Naive thymus-derived CD8-positive, alpha-beta T cell (primary cell): Measurements from ENCODE around the gene SLC4A1. TPM values are rescaled to one million over a fixed set of nuclear protein-coding genes. Genes with fewer than 3 reads are reported as not detected.

Experiments
- ATAC-seq, 2 donors: fragments of 150-1000 bp; cut with Tn5 transposase in 1 of 2; sonication (Bioruptor Pico), chemical (Tn5 transposase) in 1 of 2; 1 replicate in 1 of 2; 2 replicates in 1 of 2; pipeline ENCODE4 v1.10.0; 2021; ENCODE audit warnings: mild to moderate bottlenecking in 2 of 2, moderate library complexity in 2 of 2
- POLR2A ChIA-PET: fragments of 350-600 bp; sonication (Branson Sonifier 250); formaldehyde crosslinking; loops from one replicate; lab custom pipeline; 2021; ENCODE audit warnings: antibody characterized with exemption; lab: Charles Lee
- DNase-seq, 10 donors: peaks; one replicate each; pipeline versions ENCODE4 v3.0.0 to v3.0.0-alpha.2; 2020 to 2022
- H3K27ac Mint-ChIP-seq, 10 donors: one replicate each; pipeline ENCODE4 v1.8.0; 2020 to 2022; ENCODE audit warnings: mild to moderate bottlenecking in 10 of 10, mixed read lengths in 10 of 10, moderate library complexity in 4 of 10, inconsistent platforms in 1 of 10
- H3K27me3 Mint-ChIP-seq, 5 donors: one replicate each; pipeline ENCODE4 v1.8.0; 2021 to 2022; ENCODE audit warnings: mixed read lengths in 5 of 5
- H3K36me3 Mint-ChIP-seq, 3 donors: one replicate each; pipeline ENCODE4 v1.8.0; 2020 to 2022; ENCODE audit warnings: mixed read lengths in 3 of 3, mild to moderate bottlenecking in 2 of 3, inconsistent platforms in 1 of 3
- H3K4me1 Mint-ChIP-seq, 4 donors: one replicate each; pipeline ENCODE4 v1.8.0; 2021 to 2022; ENCODE audit warnings: mixed read lengths in 4 of 4
- H3K4me3 Mint-ChIP-seq, 10 donors: one replicate each; pipeline ENCODE4 v1.8.0; 2020 to 2022; ENCODE audit warnings: mild to moderate bottlenecking in 10 of 10, mixed read lengths in 10 of 10, moderate library complexity in 6 of 10, inconsistent platforms in 1 of 10
- H3K9me3 Mint-ChIP-seq, 9 donors: one replicate each; pipeline ENCODE4 v1.8.0; 2020 to 2022; ENCODE audit warnings: mixed read lengths in 9 of 9, mild to moderate bottlenecking in 3 of 9, inconsistent platforms in 1 of 9, moderate library complexity in 1 of 9
- polyA plus RNA-seq, 3 donors: library from polyadenylated mRNA; unstranded; fragments of 300-500 nt; fragmentation: Illumina TruSeq; gene quantifications; one replicate each; pipeline ENCODE4 v1.2.3, GENCODE V29; 2021
- total RNA-seq, 8 experiments: library from RNA in 2 of 8; stranded (reverse) in 2 of 8; gene quantifications; one replicate each; pipeline ENCODE4 v1.2.3 and lab custom pipeline; 2021 to 2026

SLC4A1 gene
- total and polyA plus RNA-seq, 5 experiments from 2014 or later: not detected

DNA sequence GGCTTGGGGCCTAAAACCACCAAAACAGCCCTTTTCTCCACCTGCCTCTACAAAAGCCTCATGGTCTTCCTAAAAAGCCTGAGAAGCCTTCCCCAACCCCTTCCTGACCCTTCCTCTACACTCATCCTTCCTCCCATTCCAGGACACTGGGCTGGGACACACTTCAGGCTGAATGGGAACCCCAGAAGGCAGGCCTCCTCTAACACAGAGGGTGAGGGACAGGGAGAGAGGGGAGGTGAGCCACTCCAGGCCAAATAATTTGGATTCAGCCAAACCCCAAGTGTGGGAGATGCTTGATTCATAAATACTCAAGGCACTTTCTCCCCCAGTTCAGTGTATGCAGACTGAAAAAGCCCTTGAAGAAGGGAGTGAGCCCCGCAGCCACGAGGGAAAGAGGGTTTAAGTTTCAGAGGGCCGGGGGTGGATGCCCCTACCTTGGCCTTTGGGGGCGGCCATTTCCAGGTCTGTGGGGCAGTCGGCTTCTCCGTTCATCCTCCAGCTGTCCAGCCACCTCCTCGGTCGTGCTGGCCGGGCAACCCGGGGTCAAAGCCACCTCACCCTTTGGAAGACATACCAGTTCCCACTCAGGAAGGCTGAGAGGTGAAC, 50.1 kb downstream of the SLC4A1 start:
- DNase-seq (no peak), ATAC-seq (no peak)
- Mint-ChIP-seq H3K4me1 (peaks cover 43 to 69% (median 59%) of the 10 kb centered on the region in 4 donors), H3K9me3 (no peaks in the 10 kb centered on the region), H3K27ac (peak overlapping the region; percentile 51 to 99 (median 98)), H3K4me3 (peak overlapping the region; percentile 85 to 100 (median 90)), H3K36me3 (peaks cover 10 to 34% (median 23%) of the 10 kb centered on the region in 3 donors), H3K27me3 (no peaks in the 10 kb centered on the region)
- POLR2A ChIA-PET: interaction anchor here (0.6 to 20.4 kb wide), 19 partner anchors 8 to 1099 kb away, joined by 3 to 445 read pairs (median 5); partner anchors contain the start of genes ATXN7L3, GPATCH8, GRN and HDAC5

DNA sequence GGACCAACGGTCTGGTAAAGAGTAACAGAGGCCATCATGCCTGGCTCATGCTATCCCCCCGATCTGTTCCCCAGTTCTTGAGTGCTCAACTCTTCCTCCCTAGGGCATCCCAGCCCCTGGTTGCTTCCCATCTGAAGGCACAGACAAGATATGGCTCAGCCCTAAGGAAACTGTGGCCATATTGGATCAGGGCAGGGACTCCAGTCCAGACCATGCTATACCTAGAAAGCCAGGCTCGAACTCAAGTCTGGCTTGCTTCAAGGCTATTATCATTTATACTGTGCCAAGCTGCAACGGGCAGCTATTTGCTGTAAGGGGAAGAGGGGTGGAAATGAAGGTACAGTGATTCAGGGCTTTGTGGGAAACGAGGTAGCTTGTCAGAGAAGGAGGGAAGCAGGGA, 51.2 kb downstream of the SLC4A1 start:
- no peak for DNase-seq
- H3K36me3 Mint-ChIP-seq: peaks cover 10 to 37% (median 23%) of the 10 kb centered on the region in 3 donors
- peak overlapping the region; percentile 92 to 99 (median 98) for H3K27ac Mint-ChIP-seq
- H3K4me3 Mint-ChIP-seq: peak overlapping the region; percentile 85 to 100 (median 90)
- POLR2A ChIA-PET: interaction anchor here (0.6 to 20.4 kb wide), 21 partner anchors 7 to 932 kb away, joined by 3 to 445 read pairs (median 4); partner anchors contain the start of genes ATXN7L3, GPATCH8, GRN and HDAC5
- peaks cover 41 to 66% (median 60%) of the 10 kb centered on the region in 4 donors for H3K4me1 Mint-ChIP-seq
- no peak for ATAC-seq
- no peaks in the 10 kb centered on the region for H3K9me3 Mint-ChIP-seq
- H3K27me3 Mint-ChIP-seq: no peaks in the 10 kb centered on the region

DNA sequence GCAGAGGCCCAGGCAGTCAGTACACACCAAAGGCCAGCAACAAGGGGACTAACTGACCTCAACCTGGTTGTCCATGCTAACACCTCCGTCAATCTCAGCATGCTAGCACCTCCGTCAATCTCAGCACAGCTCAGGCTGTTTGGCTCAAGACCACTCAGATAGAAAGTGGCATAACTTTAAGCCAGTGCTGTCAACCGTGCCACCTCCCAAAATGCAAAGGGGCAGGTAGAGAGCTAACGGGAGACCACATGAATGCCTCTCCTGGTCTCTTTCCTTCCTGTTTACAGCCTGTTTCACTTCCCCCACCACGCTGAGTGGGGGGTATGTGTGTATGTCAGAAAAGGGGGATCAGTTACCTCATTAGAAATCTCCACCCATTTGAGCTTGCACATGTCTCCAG, 51.8 kb downstream of the SLC4A1 start:
- Mint-ChIP-seq H3K4me1 (peaks cover 40 to 66% (median 64%) of the 10 kb centered on the region in 4 donors), H3K4me3 (peak overlapping the region; percentile 85 to 100 (median 90)), H3K27me3 (no peaks in the 10 kb centered on the region), H3K36me3 (peaks cover 10 to 40% (median 23%) of the 10 kb centered on the region in 3 donors), H3K27ac (peak overlapping the region; percentile 92 to 99 (median 98)), H3K9me3 (no peaks in the 10 kb centered on the region)
- DNase-seq (peak in 9 of 10 donors; percentile 52 to 88 (median 68)), ATAC-seq (peak; percentile 13 to 36)
- POLR2A ChIA-PET: interaction anchor here (0.6 to 20.4 kb wide), 22 partner anchors 6 to 932 kb away, joined by 3 to 445 read pairs (median 4); partner anchors contain the start of genes ATXN7L3, GRN, HDAC5 and HEXIM1

DNA sequence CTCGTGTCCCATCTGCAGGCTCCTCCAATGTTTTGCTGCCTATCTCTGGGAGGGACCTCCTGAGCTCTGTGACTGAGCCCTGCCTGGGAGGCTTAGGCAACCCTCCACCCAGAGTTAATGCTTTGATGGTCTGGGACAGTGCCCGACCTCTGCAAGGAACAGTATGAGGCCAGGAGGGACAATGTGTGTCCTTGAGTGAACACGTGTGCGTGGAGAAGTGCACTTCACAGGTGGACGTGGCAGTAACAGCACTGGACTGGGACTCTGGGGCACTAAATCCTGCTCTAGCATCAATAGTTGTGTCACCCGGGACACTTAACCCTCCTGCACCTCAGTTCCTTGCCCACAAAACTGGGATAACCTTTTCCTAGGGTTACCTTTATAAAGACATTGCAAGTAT, 53.0 kb downstream of the SLC4A1 start:
- POLR2A ChIA-PET: interaction anchor here (0.6 to 20.4 kb wide), 9 partner anchors 5 to 106 kb away, joined by 3 to 445 read pairs (median 3); partner anchors contain the start of genes ATXN7L3, SLC25A39, SLC4A1 and TMUB2
- Mint-ChIP-seq H3K36me3 (peaks cover 10 to 46% (median 26%) of the 10 kb centered on the region in 3 donors), H3K4me3 (peak overlapping the region; percentile 85 to 100 (median 90)), H3K4me1 (peaks cover 43 to 74% (median 72%) of the 10 kb centered on the region in 4 donors), H3K9me3 (no peaks in the 10 kb centered on the region), H3K27ac (peak overlapping the region; percentile 92 to 99 (median 98)), H3K27me3 (no peaks in the 10 kb centered on the region)
- ATAC-seq (no peak), DNase-seq (no peak)

DNA sequence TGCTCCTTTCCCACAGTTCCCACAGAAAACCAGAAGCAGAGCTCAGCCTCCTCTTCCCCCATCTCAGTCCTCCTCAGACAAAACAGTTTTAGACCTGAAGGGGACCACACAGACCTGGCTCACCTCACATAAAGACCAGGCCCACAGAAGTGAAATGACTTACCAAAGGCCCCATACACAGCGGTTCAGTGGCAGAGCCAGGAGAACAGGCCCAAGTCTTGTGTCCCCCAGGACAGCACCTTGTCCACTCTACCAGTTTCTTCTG, 53.8 kb downstream of the SLC4A1 start:
- ATAC-seq: no peak
- POLR2A ChIA-PET: interaction anchor here (0.6 to 20.4 kb wide), 9 partner anchors 4 to 1851 kb away, joined by 3 to 445 read pairs (median 4); partner anchors contain the start of genes ATXN7L3, SLC25A39 and UBTF
- peaks cover 10 to 54% (median 26%) of the 10 kb centered on the region in 3 donors for H3K36me3 Mint-ChIP-seq
- H3K27ac Mint-ChIP-seq: peak overlapping the region; percentile 92 to 99 (median 98)
- no peaks in the 10 kb centered on the region for H3K9me3 Mint-ChIP-seq
- no peaks in the 10 kb centered on the region for H3K27me3 Mint-ChIP-seq
- DNase-seq: no peak
- H3K4me1 Mint-ChIP-seq: peaks cover 43 to 79% (median 77%) of the 10 kb centered on the region in 4 donors
- peak overlapping the region in 9 of 10 donors; percentile 57 to 100 (median 87) for H3K4me3 Mint-ChIP-seq

DNA sequence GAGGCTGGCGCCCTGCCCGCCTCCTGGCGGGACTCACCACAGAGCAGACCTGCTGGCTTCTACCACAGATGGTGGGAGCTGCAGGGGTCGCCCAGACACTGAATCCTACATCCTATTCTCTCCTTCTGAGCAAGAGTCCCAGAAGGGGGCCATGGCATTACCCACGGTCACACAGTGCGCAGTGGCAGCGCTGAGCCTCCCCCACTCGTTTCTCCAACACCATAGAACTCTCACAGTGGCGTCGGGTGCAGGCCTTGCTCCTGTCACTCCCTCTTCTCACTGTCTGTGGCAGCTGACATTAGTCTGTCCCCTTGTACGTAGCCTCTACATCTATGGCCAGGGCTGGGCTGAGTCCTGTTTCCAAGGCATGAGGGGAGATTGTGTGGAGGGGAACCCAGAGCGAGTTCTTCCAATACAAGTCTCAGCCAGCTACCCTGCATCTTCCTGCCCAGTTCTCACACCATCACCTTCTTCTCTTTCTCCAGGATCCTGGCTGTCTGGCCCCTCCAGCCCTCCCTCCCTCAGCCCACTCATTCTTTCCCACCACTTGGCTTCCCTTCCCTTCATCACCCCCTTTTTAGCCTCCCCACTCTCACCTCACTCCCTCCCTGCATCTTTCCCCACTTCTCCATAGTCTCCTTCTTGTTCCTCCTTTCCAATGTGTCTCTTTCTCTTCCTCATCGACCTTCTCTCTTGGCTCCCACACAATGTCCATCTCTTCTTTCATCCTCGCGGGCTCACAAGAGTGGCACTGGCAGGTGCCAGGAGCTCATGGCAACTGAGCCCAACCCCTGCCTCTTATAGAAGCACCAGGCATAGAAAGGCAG, 54.3 kb downstream of the SLC4A1 start:
- DNase-seq: no peak
- ATAC-seq: no peak
- H3K4me1 Mint-ChIP-seq: peaks cover 43 to 80% (median 78%) of the 10 kb centered on the region in 4 donors
- no peaks in the 10 kb centered on the region for H3K27me3 Mint-ChIP-seq
- no peaks in the 10 kb centered on the region for H3K9me3 Mint-ChIP-seq
- POLR2A ChIA-PET: interaction anchor here (0.6 to 20.4 kb wide), 11 partner anchors 4 to 1850 kb away, joined by 3 to 445 read pairs (median 5); partner anchors contain the start of genes ATXN7L3, SLC25A39 and UBTF
- H3K27ac Mint-ChIP-seq: peak overlapping the region; percentile 92 to 99 (median 98)
- peak overlapping the region; percentile 26 to 100 (median 86) for H3K4me3 Mint-ChIP-seq
- peaks cover 10 to 57% (median 28%) of the 10 kb centered on the region in 3 donors for H3K36me3 Mint-ChIP-seq

DNA sequence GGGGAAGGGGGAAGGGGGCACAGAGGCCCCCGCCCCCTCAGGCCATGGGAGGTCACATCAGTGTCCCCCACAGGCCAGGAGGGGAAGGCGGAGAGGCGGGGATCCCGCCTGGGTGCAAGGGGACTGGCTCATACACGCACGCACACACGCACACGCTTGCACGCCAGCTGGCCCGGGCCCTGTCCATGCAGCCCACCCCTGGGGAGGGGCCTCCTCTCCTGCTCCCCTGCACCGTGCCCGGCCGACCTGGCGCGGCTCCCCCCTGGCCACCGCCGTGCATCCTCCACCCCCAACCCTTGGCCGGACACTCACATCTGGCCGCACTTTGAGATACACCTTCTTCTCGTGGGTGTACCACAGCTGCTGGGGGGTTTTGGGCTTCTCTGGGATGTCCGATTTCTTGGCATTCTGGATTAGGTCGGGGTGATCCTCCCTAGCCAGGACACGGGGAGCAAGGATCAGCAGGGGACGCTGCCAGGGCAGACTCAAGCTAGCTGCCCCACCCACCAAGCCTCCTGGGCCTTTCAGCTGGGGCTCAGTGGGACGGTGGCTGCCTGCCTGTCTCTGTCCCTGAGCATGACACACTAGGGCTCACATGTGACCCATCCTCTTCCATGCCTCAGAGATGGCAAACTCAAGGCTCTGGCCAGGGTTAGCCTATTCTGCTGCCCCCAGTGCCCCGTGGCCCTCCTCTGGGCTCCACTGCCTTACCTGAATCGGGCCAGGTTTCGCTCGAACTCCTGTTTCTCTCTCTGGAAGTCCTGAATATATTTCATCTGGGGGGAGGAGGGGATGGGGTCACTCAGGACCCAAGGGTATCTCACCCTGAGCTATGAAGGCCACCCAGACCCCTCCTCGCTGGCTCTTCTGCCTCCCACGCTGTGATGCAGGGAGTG, 55.2 kb downstream of the SLC4A1 start:
- Mint-ChIP-seq H3K27ac (peak overlapping the region; percentile 92 to 99 (median 98)), H3K9me3 (no peaks in the 10 kb centered on the region), H3K27me3 (no peaks in the 10 kb centered on the region), H3K36me3 (peaks cover 10 to 66% (median 28%) of the 10 kb centered on the region in 3 donors), H3K4me1 (peaks cover 46 to 84% (median 80%) of the 10 kb centered on the region in 4 donors), H3K4me3 (peak overlapping the region in 9 of 10 donors; percentile 18 to 100 (median 86))
- no peak for DNase-seq
- POLR2A ChIA-PET: interaction anchor here (0.9 to 20.4 kb wide), 9 partner anchors 6 to 137 kb away, joined by 3 to 445 read pairs (median 7); partner anchors contain the start of genes ATXN7L3, HDAC5, SLC25A39 and TMUB2
- ATAC-seq: no peak

DNA sequence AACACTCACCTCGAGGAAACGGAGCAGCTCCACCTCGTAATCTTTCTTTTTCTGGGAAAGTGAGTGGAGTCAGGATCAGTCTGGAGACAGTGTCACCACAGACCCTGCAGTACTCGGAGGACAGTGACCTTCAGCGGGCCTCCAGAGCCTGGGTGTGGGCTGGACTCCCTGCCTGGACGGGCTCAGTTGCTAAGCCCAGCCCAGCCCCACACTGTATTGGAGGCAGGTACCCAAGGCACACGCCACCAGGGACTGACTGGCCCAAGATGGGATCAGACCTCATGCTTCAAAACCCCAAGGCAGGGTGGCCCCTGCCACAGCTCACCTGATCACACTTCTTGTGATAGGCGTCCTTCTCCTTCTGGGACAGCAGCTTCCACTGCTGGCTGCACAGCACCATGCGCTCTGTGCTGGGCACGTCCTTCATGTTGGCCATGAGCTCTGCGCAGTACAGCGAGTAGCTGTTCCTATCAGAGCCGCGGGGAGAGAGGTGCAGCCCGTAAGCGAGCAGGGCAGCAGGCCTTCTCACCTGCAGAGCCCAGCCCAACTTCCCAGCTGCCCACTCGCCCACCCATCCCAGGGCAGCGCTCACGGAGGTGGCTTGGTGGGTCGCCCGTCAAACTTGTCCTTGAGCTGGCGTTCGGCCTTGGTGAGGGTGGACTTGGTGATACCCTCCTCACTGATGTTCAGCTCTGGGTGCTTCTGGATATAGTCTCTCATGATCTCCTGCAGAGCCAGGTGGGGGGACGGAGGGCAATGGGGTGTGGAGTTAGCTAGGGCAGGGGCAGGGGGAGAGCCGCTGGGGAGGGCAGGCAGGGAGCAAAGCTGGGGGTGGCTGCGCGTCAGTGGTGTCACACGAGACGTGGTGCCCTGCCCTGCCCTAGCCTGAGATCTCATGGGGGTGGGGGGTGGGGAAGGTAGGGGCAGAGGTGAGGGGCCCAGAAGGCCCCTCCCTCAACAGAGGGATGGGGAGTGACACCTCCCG, 56.4 kb downstream of the SLC4A1 start:
- H3K4me3 Mint-ChIP-seq: peak overlapping the region in 7 of 10 donors; percentile 4 to 56 (median 31)
- H3K9me3 Mint-ChIP-seq: no peaks in the 10 kb centered on the region
- H3K27ac Mint-ChIP-seq: peak overlapping the region; percentile 43 to 87 (median 77)
- POLR2A ChIA-PET: interaction anchor here (0.5 to 20.4 kb wide), 13 partner anchors 7 to 139 kb away, joined by 3 to 445 read pairs (median 5); partner anchors contain the start of genes ATXN7L3, HDAC5, SLC25A39 and TMUB2
- H3K36me3 Mint-ChIP-seq: peaks cover 10 to 76% (median 28%) of the 10 kb centered on the region in 3 donors
- H3K4me1 Mint-ChIP-seq: peaks cover 37 to 78% (median 69%) of the 10 kb centered on the region in 4 donors
- no peak for ATAC-seq
- H3K27me3 Mint-ChIP-seq: no peaks in the 10 kb centered on the region
- no peak for DNase-seq

DNA sequence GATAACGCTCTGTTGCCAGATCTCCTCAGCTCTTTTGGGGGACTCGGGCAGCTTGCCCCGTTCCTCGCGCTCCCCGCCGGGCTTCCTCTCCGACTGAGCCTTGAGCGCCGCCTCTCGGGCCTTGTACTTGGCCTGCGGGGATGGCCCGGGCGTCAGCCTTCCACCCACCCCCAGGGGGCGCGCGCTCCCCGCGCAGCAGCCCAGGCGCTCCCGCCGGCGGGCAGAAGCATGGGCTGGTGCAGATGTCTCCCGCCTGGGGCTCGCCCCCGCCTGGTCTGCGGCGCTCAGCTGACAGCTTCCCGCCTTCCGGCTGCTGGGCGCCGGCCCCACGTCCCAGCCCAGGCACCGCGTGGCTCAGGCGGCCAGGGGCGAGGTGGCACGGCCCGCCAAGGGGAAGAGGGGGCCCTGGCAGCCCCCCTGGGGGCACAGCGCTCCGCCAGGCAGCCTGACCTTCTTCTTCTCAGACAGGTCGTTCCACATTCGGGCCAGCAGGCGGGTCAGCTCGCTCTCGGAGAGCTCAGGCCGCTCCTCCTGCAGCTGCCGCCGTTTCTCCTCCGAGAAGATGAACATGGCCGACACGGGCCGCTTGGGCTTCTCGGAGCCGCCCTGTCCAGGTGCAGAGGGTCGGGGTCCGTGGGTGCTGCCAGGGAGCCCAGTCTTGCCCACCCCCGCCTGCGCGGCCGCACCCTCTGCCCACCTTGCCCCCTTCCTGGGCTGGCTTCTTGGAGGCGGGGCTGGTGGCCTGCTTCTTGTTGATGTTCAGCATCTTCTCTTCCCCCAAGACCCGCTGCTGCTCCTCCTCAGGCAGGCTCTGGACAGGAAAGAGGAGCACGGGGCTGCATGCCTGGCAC, 57.4 kb downstream of the SLC4A1 start:
- H3K36me3 Mint-ChIP-seq: peaks cover 5 to 76% (median 21%) of the 10 kb centered on the region in 3 donors
- H3K4me1 Mint-ChIP-seq: peaks cover 35 to 77% (median 64%) of the 10 kb centered on the region in 4 donors
- H3K4me3 Mint-ChIP-seq: peak overlapping the region in 9 of 10 donors; percentile 15 to 79 (median 55)
- ATAC-seq: peak; percentile 95 to 96
- POLR2A ChIA-PET: interaction anchor here (0.6 to 20.4 kb wide), 17 partner anchors 8 to 849 kb away, joined by 3 to 445 read pairs (median 7); partner anchors contain the start of genes ATXN7L3, GRN, HDAC5 and SLC25A39
- H3K9me3 Mint-ChIP-seq: no peaks in the 10 kb centered on the region
- no peaks in the 10 kb centered on the region for H3K27me3 Mint-ChIP-seq
- peak overlapping the region; percentile 63 to 93 (median 86) for H3K27ac Mint-ChIP-seq
- DNase-seq: peak; percentile 86 to 98 (median 93)
